Large intestine (tissue), 3 donors: ENCODE measurements around the gene CUL1. TPM values are rescaled to one million over a fixed set of nuclear protein-coding genes. Genes with fewer than 3 reads are reported as not detected.

Source experiments
- DNase-seq, 2 donors: peaks; one replicate each; pipeline versions ENCODE4 v3.0.0 to v3.0.0-alpha.2; 2013
- H3K27ac ChIP-seq: one replicate; pipeline ENCODE4 v1.5.1; 2013; ENCODE audit warnings: low read length
- H3K27me3 ChIP-seq: 2 replicates; pipeline ENCODE4 v1.6.1; 2013; ENCODE audit warnings: low read length; ENCODE audit not compliant: control insufficient read depth, insufficient read depth
- H3K36me3 ChIP-seq: 2 replicates; pipeline ENCODE4 v1.6.1; 2013; ENCODE audit warnings: low read length; ENCODE audit not compliant: control insufficient read depth, insufficient read depth
- H3K4me1 ChIP-seq: one replicate; pipeline ENCODE4 v1.6.1; 2013; ENCODE audit warnings: low read length; ENCODE audit not compliant: control insufficient read depth, insufficient read depth
- H3K4me3 ChIP-seq: one replicate; pipeline ENCODE4 v1.5.1; 2013; ENCODE audit warnings: low read length
- H3K9me3 ChIP-seq: one replicate; pipeline ENCODE4 v1.6.1; 2013; ENCODE audit warnings: mild to moderate bottlenecking, low read depth, low read length, moderate library complexity; ENCODE audit not compliant: control insufficient read depth
- WGBS: methylation state at CpG from one replicate; pipeline ENCODE4 v1.1.5; 2013; ENCODE audit warnings: low lambda C conversion rate; ENCODE audit not compliant: insufficient coverage; 5-methylcytosine and 5-hydroxymethylcytosine counted together
- polyA plus RNA-seq: library from polyadenylated mRNA; unstranded; fragments of 120-200 nt; gene quantifications from one replicate; pipeline ENCODE4 v1.2.1, GENCODE V29; 2013

CUL1 gene
- polyA plus RNA-seq, 1 donor, result 43.7 TPM

DNA sequence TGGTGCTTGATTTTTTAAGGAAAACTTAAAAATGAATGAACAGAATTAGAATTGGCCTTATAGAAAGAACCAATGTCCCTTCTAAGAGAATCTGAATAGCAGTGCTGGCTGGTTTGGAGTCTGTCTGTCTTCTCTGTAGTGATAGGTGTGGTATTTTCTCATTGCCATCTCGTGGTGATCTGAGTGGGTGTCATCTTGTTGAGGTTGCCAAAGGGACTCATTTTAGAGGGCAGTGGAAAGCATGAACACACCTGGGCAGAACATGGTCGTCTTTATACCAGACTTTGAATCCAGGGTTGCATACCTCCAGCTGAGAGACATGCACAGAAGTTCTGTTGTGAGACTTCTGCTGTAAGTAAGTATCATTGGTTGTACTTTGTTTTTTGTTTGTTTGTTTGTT lies 15.8 kb downstream of the CUL1 start:
- no peaks in the 10 kb centered on the region for H3K27me3 ChIP-seq
- WGBS, result no CpG with 5 or more reads among the region's 2 CpGs
- no peaks in the 10 kb centered on the region for H3K9me3 ChIP-seq
- H3K4me3 ChIP-seq, result no peak overlapping the region
- no peaks in the 10 kb centered on the region for H3K4me1 ChIP-seq
- DNase-seq, result no peak
- no peaks in the 10 kb centered on the region for H3K36me3 ChIP-seq
- no peak overlapping the region for H3K27ac ChIP-seq

GRCh38 chr7:148715027-148715426 lies 16.3 kb downstream of the CUL1 start:
- no peaks in the 10 kb centered on the region for H3K4me1 ChIP-seq
- WGBS, result 93% methylated on average over 2 of the region's 6 CpGs
- H3K27me3 ChIP-seq, result no peaks in the 10 kb centered on the region
- no peaks in the 10 kb centered on the region for H3K36me3 ChIP-seq
- H3K4me3 ChIP-seq, result no peak overlapping the region
- H3K27ac ChIP-seq, result no peak overlapping the region
- DNase-seq, result no peak
- H3K9me3 ChIP-seq, result no peaks in the 10 kb centered on the region

- no peak overlapping the region for H3K27ac ChIP-seq
- 97% methylated on average over 6 of the region's 12 CpGs for WGBS
- H3K27me3 ChIP-seq, result no peaks in the 10 kb centered on the region
- H3K4me3 ChIP-seq, result no peak overlapping the region
- H3K9me3 ChIP-seq, result no peaks in the 10 kb centered on the region
- H3K4me1 ChIP-seq, result no peaks in the 10 kb centered on the region
- no peaks in the 10 kb centered on the region for H3K36me3 ChIP-seq
- no peak for DNase-seq
Observed at GRCh38 chr7:148717266-148717793, 18.6 kb downstream of the CUL1 start.

DNA sequence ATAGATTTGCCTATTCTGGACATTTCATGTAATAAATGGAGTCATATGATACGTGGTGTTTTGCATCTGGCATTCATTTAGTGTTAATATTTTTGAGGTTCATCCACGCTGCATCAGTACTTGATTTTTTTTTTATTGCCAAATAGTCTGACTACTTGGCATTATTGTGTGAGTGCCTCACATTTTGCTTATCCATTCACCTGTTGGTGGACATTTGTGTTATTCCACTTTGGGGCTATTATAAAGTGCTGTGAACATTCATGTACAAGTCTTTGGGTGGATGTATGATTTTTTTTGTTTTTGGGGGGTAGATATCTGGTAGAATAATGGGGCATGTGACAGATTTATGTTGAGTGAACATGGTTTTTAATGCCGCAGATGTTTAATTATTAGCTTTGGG lies 19.7 kb downstream of the CUL1 start:
- Histone ChIP-seq H3K27me3 (no peaks in the 10 kb centered on the region), H3K9me3 (no peaks in the 10 kb centered on the region), H3K27ac (no peak overlapping the region), H3K36me3 (no peaks in the 10 kb centered on the region), H3K4me1 (no peaks in the 10 kb centered on the region), H3K4me3 (no peak overlapping the region)
- no peak for DNase-seq
- no CpG with 5 or more reads among the region's 3 CpGs for WGBS

GRCh38 chr7:148719753-148720152 lies 21.1 kb downstream of the CUL1 start:
- H3K4me3 ChIP-seq, result no peak overlapping the region
- H3K27me3 ChIP-seq, result no peaks in the 10 kb centered on the region
- no peaks in the 10 kb centered on the region for H3K4me1 ChIP-seq
- no peak for DNase-seq
- WGBS, result 83% methylated on average over 1 of the region's 5 CpGs
- no peaks in the 10 kb centered on the region for H3K36me3 ChIP-seq
- H3K9me3 ChIP-seq, result no peaks in the 10 kb centered on the region
- no peak overlapping the region for H3K27ac ChIP-seq

DNA sequence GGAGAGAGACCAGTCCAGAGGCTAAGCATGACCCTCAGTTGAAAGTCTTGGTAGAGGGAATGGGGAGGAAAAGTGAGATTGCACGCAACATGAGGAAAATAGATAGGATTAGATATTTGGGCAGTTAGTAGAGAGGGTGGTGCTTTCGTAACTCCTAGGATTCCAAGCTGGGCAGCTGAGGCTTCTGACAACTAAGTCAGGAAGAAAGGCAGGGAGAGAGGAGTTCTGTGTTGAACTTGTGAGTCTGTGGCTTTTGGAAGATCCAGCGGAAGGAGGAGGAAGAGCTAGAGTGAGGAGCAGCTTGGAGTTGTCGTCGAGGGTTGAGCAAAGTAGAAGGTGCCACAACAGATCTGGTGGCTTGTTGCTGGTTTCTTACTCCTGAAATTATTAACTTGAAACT lies 21.8 kb downstream of the CUL1 start:
- no peak overlapping the region for H3K4me3 ChIP-seq
- no peaks in the 10 kb centered on the region for H3K4me1 ChIP-seq
- H3K27me3 ChIP-seq, result no peaks in the 10 kb centered on the region
- H3K9me3 ChIP-seq, result no peaks in the 10 kb centered on the region
- no peak overlapping the region for H3K27ac ChIP-seq
- DNase-seq, result no peak
- WGBS, result 100% methylated on average over 1 of the region's 5 CpGs
- no peaks in the 10 kb centered on the region for H3K36me3 ChIP-seq

GRCh38 chr7:148721390-148721789 lies 22.7 kb downstream of the CUL1 start:
- H3K9me3 ChIP-seq, result no peaks in the 10 kb centered on the region
- H3K27ac ChIP-seq, result no peak overlapping the region
- no peaks in the 10 kb centered on the region for H3K36me3 ChIP-seq
- DNase-seq, result no peak
- H3K27me3 ChIP-seq, result no peaks in the 10 kb centered on the region
- no peak overlapping the region for H3K4me3 ChIP-seq
- H3K4me1 ChIP-seq, result no peaks in the 10 kb centered on the region
- 88% methylated on average over 3 of the region's 3 CpGs for WGBS

DNA sequence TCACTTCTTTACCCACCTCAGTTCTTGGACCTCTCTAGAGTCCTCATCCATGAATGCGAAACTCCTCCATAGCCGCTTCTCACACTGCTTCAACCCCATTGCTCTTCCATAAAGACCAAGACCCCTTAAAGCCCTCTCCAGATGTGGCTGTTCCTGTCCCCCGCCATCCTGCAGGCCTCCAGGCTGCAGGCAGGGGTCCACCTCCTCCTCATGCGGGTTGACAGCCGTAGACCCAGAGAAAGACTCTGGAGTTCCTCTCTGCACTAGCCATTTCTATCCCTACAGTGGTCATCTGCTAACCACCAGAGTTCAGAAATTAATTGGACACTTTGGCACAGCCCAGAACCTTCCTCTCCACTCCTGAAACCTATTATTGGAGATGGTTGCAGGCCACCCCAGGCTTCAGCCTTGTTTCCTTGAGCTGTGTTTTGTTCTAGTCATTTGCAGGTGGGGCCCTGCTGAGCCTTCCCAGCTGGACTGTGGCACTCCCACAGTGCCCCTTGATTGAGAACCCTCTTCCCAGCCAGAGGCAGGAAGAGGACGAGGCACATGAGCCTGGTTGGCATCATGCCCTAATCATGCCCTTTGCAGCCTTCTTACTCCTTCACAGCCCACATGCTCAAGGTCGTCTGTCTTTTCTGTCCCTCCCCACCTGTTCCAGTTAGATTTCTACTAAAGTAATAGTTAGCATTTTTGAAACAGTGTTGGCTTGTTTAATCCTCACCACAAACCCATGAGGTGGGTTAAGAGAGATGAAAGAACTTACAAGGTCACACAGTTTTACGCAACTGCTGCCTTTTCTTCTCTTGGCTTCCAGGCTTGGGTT lies 23.9 kb downstream of the CUL1 start:
- Histone ChIP-seq H3K4me3 (no peak overlapping the region), H3K9me3 (no peaks in the 10 kb centered on the region), H3K36me3 (no peaks in the 10 kb centered on the region), H3K4me1 (no peaks in the 10 kb centered on the region), H3K27ac (no peak overlapping the region), H3K27me3 (no peaks in the 10 kb centered on the region)
- WGBS, result 93% methylated on average over 3 of the region's 8 CpGs
- no peak for DNase-seq

- Histone ChIP-seq H3K9me3 (no peaks in the 10 kb centered on the region), H3K4me1 (no peaks in the 10 kb centered on the region), H3K4me3 (no peak overlapping the region), H3K27me3 (no peaks in the 10 kb centered on the region), H3K27ac (no peak overlapping the region), H3K36me3 (no peaks in the 10 kb centered on the region)
- no CpG with 5 or more reads among the region's 2 CpGs for WGBS
- no peak for DNase-seq
Observed at GRCh38 chr7:148723166-148723559, 24.5 kb downstream of the CUL1 start.

GRCh38 chr7:148723846-148724245 lies 25.1 kb downstream of the CUL1 start:
- no peak for DNase-seq
- no peaks in the 10 kb centered on the region for H3K9me3 ChIP-seq
- WGBS, result 86% methylated on average over 2 of the region's 3 CpGs
- H3K27me3 ChIP-seq, result no peaks in the 10 kb centered on the region
- H3K36me3 ChIP-seq, result no peaks in the 10 kb centered on the region
- no peak overlapping the region for H3K27ac ChIP-seq
- no peak overlapping the region for H3K4me3 ChIP-seq
- H3K4me1 ChIP-seq, result no peaks in the 10 kb centered on the region

DNA sequence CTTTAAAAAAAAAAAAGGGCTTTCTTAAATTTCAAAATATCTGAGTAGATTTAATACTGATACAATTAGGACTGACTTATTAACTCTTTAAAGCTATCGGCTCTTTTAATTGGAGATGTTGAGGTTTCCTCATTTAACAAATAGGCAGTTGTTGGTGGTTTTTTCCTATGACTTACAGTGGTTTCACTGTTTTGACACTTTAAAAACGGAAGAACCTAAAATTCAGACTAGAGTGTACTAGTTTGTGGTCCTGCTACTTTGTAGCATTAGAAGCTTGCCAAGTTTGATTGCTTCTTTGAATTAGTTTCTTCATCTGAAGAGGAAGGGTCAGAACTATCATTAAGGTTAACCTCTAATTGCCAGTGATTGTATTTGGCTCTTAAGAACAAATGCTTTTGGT lies 27.7 kb downstream of the CUL1 start:
- Histone ChIP-seq H3K36me3 (peaks cover 11% of the 10 kb centered on the region), H3K9me3 (no peaks in the 10 kb centered on the region), H3K27ac (no peak overlapping the region), H3K4me1 (no peaks in the 10 kb centered on the region), H3K27me3 (no peaks in the 10 kb centered on the region), H3K4me3 (no peak overlapping the region)
- DNase-seq, result no peak
- WGBS, result 100% methylated on average over 1 of the region's 2 CpGs
